Fibroblast of the aortic adventitia (primary cell): ENCODE results near the gene SPOCK1. TPM values are rescaled to one million over a fixed set of nuclear protein-coding genes. Genes with fewer than 3 reads are reported as not detected.

Source experiments
- DNase-seq: peaks from one replicate; pipeline ENCODE4 v3.0.0-alpha.2; 2010; ENCODE audit warnings: low read depth
- H3K4me3 ChIP-seq: 2 replicates; pipeline ENCODE4 v1.5.1; 2011; ENCODE audit warnings: low read depth, mild to moderate bottlenecking, control low read depth, low read length, moderate library complexity
- total RNA-seq: library from RNA; depleted of rRNA; stranded (reverse); fragments of >200 nt; gene quantifications from 2 replicates; pipeline ENCODE4 v1.2.3, GENCODE V29; 2012; ENCODE audit warnings: low replicate concordance
- TF ChIP-seq, protein P1 (sequence below): IDR thresholded peaks from 2 replicates; pipeline ENCODE4 v1.5.1; 2011; ENCODE audit warnings: mild to moderate bottlenecking, low read length, control low read depth, inconsistent platforms; ENCODE audit not compliant: insufficient read depth

SPOCK1 gene
- total RNA-seq, 1 donor, result 174 TPM

DNA sequence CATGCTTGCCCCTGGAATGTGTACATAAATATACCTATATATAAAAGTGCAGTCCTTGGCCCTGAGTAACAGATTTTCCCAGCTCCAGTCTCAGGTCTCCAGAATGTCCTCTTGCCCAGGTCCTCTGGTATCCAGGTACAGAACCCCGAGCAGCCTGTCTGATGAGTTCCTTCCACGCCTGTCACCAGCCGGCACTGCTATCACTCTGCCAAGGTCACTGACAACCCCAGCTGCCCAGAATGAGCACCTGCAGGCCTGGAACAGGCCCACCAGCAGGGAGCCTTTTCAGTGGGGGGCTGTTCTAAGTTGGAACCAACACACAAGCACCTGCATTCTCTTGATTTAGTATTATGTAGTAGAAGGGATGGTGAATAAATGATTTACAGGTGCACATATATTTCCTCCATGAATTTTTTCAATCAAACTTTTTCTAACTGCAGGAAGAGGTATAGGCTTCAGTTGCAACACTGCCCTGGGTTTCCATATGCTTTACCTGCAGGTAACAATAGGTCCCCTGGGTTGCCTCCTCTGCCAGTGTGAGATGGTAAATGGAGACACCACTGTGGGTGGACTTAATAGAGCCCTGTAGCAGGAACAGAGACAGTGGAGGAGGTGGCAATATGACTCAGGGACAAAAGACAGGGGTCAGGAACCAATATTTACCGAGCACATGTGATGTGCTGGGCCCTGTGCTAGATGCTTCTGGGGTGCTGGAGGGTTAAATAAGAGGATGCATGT is 291.9 kb downstream of the SPOCK1 start:
- no peak overlapping the region for H3K4me3 ChIP-seq
- TF ChIP-seq, protein P1, sequence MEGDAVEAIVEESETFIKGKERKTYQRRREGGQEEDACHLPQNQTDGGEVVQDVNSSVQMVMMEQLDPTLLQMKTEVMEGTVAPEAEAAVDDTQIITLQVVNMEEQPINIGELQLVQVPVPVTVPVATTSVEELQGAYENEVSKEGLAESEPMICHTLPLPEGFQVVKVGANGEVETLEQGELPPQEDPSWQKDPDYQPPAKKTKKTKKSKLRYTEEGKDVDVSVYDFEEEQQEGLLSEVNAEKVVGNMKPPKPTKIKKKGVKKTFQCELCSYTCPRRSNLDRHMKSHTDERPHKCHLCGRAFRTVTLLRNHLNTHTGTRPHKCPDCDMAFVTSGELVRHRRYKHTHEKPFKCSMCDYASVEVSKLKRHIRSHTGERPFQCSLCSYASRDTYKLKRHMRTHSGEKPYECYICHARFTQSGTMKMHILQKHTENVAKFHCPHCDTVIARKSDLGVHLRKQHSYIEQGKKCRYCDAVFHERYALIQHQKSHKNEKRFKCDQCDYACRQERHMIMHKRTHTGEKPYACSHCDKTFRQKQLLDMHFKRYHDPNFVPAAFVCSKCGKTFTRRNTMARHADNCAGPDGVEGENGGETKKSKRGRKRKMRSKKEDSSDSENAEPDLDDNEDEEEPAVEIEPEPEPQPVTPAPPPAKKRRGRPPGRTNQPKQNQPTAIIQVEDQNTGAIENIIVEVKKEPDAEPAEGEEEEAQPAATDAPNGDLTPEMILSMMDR, result no peak
- no peak for DNase-seq

DNA sequence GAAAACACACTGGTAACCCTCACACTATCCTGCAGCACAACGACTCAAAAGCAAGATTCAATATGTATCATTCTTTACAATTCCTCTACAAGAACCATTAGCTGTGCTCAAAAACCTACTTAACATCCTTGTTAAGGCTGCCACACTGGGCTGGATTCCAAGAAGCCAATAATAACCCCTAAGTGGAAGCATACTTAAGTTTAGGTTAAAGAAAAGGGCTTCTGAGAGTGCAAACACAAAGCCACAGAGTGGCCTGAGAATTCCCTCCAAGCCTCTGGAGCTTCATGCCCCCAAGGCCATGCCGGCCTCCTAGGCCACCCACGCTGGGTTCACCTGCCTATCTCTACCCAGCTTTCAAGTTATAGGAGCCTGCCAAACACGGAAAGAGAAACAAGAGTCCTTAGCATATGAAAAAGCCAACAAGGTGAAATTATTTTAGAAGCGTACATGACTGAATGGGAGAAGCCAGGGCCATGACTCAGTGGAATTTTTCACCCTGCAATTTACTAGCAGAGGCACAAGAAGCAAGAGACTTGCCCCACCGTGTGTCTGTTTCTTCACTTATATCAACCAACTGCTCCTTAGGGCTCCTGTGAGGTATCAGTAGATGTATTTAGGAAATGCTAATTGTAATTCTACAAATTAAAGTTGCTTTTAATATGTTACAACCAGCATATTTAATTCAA is 293.0 kb downstream of the SPOCK1 start:
- DNase-seq, result peak; percentile 59
- TF ChIP-seq, protein P1, result no peak
- no peak overlapping the region for H3K4me3 ChIP-seq

DNA sequence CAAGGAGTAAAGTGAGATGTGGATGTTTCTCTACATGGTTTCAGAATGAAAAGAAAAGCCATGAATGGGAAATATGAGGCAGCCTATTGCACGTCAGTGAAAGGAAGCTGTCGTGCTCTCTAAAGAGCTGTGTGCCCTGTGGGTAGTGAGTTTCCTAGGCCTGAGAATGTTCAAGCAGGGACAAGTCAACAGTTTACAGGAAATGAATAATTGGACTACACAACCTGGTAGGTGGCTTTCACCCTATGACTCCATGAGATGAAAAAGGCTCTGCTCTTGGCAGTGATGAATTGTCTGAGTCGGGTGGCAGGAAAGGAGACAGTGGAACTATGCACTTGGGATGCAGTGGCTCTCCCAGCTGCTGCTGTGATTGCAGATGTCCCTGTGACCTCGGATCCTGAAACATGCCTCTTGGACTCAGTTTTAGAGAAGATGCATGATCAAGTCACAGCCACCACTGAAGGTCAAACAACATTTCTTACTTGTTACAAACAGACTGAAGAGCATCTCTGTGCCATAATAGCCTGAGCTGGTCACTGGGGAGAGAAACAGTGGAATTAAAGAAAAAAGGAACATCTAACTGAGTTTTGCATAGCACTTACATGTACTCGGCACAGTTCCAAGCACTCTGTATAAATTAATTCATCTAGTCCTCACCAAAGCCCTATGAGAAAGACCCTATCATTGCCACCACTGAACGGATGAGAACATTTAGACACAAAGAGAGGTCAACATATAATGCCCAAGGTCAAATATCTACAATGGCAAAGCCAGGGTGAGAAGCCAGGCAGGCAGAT is 293.7 kb downstream of the SPOCK1 start:
- TF ChIP-seq, protein P1, result no peak
- H3K4me3 ChIP-seq, result no peak overlapping the region
- no peak for DNase-seq

DNA sequence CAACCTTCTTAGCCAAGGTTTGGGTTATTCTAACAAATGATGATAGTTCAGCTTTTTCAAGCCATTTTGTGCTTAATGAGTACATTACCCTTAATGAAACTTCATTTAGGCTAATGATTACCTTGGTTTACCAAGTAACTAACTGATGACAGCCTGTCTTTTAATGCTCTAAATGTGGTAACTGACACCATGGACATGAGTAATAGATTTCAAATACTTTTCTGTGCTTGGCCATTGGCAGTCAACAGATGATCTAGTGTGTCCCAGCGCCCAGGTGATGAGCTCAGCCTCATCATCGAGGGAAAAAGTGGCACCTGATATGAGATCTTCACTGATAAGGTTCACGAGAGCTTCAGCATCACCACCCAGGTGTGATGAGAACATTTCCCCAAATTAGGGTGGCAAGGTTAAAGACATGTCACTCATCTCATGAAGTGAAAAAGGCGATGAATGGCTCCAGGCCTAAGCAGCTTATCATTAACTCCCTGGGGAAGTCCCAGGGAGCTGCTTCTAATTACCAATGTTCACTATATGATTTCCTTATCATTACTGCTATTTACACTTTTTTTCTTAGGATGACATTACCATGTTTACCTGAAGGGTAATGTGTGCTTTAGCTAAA is 296.0 kb downstream of the SPOCK1 start:
- no peak overlapping the region for H3K4me3 ChIP-seq
- no peak for DNase-seq
- TF ChIP-seq, protein P1, result no peak

DNA sequence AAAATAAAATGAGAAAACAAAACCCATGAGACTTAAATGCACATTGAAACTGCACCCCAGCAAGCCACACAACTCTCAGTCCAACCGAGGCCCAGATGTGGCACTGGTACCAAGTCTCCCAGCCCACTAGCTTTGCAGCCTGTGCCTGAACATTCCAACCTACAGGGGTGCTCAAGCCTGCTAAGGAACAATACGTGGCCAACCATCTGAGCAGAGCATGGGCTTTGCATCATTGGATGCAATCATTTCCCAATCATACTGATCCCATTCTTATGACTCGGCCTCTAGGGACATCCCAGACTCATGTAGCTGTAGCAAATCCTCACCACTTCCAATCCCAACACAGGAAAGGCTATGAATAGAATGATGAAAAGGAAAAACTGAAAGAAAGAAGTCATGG is 297.2 kb downstream of the SPOCK1 start:
- TF ChIP-seq, protein P1, result peak; percentile 84
- no peak overlapping the region for H3K4me3 ChIP-seq
- peak; percentile 97 for DNase-seq

DNA sequence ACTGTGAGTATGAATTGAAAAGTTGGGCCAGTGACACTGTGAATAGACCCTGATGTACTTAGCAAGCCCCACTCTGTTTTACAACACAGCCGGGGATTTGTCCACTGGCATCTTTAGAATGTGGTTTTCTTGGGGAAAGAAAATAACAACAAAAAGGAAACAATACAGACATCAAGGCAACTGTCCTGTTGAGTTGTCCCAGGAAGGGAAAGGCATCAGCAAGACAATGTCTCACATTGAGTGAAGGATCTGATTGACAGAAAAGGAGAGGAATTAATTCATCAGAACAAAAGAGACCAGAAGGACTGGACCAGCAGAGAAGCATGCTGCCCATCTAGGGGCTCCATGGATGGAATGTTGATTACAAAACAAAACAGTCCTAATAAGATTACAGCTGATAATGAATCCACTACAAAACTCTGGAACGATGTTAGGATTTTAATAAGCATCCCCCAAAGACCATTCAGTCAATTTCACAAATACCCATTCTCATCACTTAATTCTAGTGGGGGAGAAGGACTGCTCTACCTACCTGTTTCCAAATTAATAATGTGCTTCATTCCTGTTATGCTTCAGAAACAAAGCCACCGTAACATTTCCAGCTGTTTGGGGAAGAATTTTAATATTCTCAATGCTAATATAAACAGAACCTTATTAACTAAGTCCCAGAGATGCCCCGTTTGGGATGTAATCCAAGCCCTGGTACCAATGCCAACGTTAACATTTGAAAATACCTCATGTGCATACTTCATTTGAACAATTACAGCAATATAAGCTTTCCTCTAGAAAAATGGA is 298.0 kb downstream of the SPOCK1 start:
- no peak for DNase-seq
- H3K4me3 ChIP-seq, result no peak overlapping the region
- TF ChIP-seq, protein P1, result no peak
